Measurements from ENCODE around the gene PRR36. TPM values are rescaled to one million over a fixed set of nuclear protein-coding genes. Genes with fewer than 3 reads are reported as not detected.
"Not testable (repeated sequence)": the region's sequence is repeated elsewhere in the genome, so short reads cannot be mapped to it uniquely, and the experiment has no call there.

PRR36 gene
- total RNA-seq, 1 donor from 2014 or later = 0.96 TPM

GRCh38 chr19:7899751-7900378 is 25.7 kb upstream of the PRR36 start:
- no peak for DNase-seq (ENCODE audit: low spot score)

- DNase-seq (ENCODE audit: low spot score) = no peak
Observed at GRCh38 chr19:7898967-7899366, 24.8 kb upstream of the PRR36 start.

- no peak for DNase-seq (ENCODE audit: low spot score)
Observed at GRCh38 chr19:7897292-7897691, 23.1 kb upstream of the PRR36 start.

GRCh38 chr19:7895565-7895964 is 21.4 kb upstream of the PRR36 start:
- DNase-seq (ENCODE audit: low spot score) = no peak

- DNase-seq (ENCODE audit: low spot score) = no peak
Observed at GRCh38 chr19:7894612-7895309, 20.6 kb upstream of the PRR36 start.

- DNase-seq (ENCODE audit: low spot score) = not testable (repeated sequence)
Observed at GRCh38 chr19:7893362-7894101, 19.3 kb upstream of the PRR36 start.

- DNase-seq (ENCODE audit: low spot score) = no peak
Observed at GRCh38 chr19:7888826-7889217, 14.6 kb upstream of the PRR36 start.

- DNase-seq (ENCODE audit: low spot score) = peak; percentile 49
Observed at GRCh38 chr19:7888145-7888825, 14.1 kb upstream of the PRR36 start, which contains the start of gene LRRC8E. Gene LRRC8E, plus strand, starts transcription at chr19:7888510. Its CDS starts 7,094 bp downstream, at chr19:7895604.

- DNase-seq (ENCODE audit: low spot score) = no peak
Observed at GRCh38 chr19:7887408-7888144, 13.4 kb upstream of the PRR36 start.

- DNase-seq (ENCODE audit: low spot score) = no peak
Observed at GRCh38 chr19:7885818-7886217, 11.6 kb upstream of the PRR36 start.

- no peak for DNase-seq (ENCODE audit: low spot score)
Observed at GRCh38 chr19:7883796-7884570, 9.8 kb upstream of the PRR36 start.

GRCh38 chr19:7883105-7883504 is 8.9 kb upstream of the PRR36 start:
- no peak for DNase-seq (ENCODE audit: low spot score)

GRCh38 chr19:7881910-7882309 is 7.7 kb upstream of the PRR36 start:
- DNase-seq (ENCODE audit: low spot score) = no peak

GRCh38 chr19:7879836-7880235 is 5.6 kb upstream of the PRR36 start:
- no peak for DNase-seq (ENCODE audit: low spot score)

- no peak for DNase-seq (ENCODE audit: low spot score)
Observed at GRCh38 chr19:7879111-7879807, 5.1 kb upstream of the PRR36 start.

- no peak for DNase-seq (ENCODE audit: low spot score)
Observed at GRCh38 chr19:7877249-7877836, 3.2 kb upstream of the PRR36 start.

GRCh38 chr19:7874897-7875273 is 695 bp upstream of the PRR36 start:
- DNase-seq (ENCODE audit: low spot score) = no peak

GRCh38 chr19:7873304-7874075 is 700 bp downstream of the PRR36 start:
- no peak for DNase-seq (ENCODE audit: low spot score)

All from umbilical cord (tissue), 2 donors.